Stimulated activated CD8-positive, alpha-beta memory T cell treated with anti-CD3 and anti-CD28 coated beads, Interleukin-15, amount 100 ng/mL, for 4 hours (primary cell): ENCODE data around the gene BBOF1.

ENCODE experiments used
- DNase-seq, 2 donors: peaks; one replicate each; pipeline ENCODE4 v3.0.0-alpha.2; 2020; ENCODE audit warnings: low read depth in 2 of 2

BBOF1 gene

DNA sequence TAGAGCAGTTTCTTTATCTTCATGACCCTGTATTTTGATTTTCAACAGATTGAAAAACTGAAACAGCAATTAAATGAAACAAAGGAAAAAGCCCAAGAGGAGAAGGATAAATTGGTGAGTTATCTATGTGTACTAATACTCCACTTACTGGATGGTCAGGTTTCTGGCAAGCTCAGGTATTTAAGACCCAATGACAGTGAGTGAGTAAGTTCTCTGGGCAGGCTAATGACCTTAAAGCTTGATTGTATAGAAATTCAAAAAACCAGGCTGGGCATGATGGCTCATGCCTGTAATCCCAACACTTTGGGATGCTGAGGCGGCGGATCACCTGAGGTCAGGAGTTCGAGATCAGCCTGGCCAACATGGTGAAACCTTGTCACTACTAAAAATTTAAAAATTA lies 10.0 kb downstream of the BBOF1 start:
- DNase-seq = no peak

DNA sequence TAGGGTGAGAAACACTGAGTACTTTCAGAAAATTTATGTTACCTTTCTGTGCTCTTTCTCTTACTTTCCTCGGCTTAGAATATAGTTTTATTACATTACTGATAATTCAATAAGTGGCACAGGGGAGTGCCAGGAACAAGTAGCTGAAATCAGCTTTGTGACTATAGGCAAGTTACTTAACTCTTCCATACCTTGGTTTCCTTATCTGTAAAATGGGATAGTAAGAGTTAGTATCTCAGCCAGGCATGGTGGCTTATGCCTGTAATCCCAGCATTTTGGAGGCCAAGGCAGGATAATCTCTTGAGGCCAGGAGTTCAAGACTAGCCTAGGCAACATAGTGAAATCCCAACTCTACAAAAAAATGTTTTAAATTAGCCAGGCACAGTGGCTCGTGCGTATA lies 15.4 kb downstream of the BBOF1 start:
- no peak for DNase-seq

DNA sequence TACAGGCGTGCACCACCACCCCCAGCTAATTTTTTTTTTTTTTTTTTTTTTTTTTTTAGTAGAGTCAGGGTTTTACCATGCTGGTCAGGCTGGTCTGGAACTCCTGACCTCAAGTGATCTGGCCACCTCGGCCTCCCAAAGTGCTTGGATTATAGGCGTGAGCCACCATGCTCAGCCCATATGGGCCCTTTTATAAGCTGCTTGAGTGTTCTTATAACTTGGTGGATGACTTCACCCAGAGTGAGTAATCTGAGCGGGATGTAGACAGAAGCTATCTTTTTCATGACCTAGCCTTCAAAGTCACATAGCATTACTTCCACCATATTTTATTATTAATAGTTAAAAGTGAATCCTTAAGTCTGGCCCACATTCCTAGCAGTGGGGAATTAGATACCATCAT lies 16.4 kb downstream of the BBOF1 start:
- no peak for DNase-seq

DNA sequence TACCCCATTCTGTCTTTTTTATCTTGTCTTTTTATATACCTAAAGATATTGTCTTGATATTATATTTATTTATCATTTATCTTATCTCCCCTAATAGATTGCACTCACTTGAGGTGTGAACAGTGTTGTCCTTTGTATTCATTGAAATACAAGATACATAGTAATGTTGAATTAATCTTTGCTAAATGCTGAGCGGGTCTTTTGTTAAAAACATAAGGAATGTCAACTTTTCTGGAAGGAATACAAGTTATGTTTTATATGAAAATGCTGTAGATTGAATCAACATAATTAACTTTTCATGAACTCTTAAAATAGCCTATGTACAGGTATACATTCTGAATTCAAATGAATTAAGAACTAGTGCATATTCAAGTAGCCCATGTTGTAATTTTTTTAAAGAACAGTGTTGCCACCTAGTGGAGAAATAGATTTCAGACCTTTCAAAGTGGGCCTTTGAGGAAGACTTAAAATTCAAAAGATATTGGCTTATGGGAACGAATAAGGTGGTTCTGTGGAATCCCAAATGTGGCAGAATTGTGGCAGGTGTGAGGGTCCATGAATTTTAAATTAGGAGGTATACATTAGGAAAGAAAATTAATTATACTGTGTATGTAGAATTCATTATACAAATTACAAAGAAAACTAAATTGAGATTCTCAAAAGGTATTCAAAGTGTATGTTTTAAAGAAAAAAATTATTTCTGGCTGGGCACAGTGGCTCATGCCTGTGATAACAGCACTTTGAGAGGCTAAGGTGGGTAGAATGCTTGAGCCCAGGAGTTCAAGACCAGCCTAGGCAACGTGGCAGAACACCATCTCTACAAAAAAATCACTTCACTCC lies 19.1 kb downstream of the BBOF1 start:
- no peak for DNase-seq

DNA sequence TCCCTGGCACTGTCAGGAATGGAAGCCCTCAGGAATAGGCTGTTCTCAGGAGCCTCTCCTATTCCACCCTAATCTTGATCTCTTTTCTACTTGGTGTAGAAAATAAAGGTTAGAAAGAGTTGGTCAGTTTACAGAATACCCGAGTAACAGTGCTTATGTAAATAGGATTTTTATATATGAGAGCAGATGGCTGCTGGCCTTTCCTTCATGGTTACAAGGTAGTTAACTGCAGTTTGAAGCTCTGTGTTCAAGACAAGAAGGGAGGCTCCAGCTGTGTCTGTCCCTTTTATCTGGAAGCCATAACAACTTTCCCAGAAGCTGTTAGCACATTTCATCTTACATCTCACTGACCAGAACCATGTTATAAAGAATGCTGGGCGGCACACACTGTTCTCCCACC lies 23.1 kb downstream of the BBOF1 start:
- DNase-seq = no peak

GRCh38 chr14:74045522-74045921 lies 26.4 kb downstream of the BBOF1 start:
- no peak for DNase-seq

DNA sequence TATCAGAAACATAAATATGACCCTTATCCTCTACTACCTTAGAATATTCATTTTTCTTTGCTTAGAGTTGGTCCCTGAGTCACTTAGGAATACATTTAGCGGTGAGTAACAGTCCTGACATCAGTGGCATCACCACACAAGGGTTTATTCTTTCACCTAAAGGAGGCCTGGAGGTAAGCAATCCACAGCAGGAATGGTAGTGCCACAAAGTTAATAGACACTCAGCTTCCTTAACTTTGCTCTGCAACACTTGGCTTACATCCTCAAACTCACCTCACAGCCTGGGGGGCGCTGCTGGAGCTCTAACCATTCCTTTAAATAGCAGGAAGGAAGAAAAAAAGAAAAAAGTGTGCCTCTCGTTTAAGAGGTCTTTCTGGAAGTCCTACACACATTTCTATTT lies 29.1 kb downstream of the BBOF1 start:
- DNase-seq = no peak

DNA sequence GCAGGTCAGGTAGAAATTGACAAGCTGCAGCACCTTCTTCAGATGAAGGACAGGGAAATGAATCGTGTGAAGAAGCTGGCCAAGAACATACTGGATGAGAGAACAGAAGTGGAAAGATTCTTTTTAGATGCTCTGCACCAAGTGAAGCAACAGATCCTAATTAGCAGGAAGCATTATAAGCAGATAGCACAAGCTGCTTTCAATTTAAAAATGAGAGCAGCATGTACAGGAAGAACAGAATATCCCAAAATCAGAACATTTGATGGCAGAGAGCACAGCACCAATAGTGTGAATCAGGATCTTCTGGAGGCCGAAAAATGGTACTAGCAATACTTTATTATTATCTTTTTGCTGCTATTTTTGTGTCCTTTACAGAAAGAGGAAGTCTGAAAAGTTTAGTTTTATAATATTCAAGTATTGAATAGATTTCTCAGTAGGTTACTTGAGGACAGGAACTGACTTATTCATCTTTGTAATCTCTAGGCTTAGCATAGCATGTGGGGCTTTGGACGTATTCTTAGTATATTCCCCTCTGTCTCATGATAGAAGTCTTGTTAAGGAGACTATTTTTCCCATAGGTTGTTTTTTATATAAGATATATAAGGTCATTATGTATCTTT lies 30.8 kb downstream of the BBOF1 start:
- no peak for DNase-seq

GRCh38 chr14:74062809-74063150 lies 43.6 kb downstream of the BBOF1 start:
- no peak for DNase-seq

DNA sequence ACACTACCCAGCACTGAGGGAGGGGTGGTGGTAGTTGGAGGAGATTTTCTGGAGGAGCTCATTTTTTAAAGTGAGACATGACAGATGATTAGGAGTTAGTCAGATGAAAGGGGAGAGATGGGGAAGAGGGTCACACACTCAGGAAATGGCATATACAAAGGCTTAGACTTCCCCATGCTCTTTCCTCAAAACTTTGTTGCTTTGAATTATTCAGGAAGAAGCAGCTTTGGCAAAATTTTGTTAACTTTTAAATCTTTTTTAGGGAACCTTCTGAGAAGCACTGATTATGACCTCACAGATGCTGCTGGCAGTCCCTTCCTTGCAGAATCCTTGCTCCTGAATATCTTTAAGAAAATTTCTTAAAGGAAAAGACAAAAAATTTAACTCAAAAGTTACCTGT lies 45.3 kb downstream of the BBOF1 start:
- DNase-seq = no peak

- DNase-seq = no peak
Observed at GRCh38 chr14:74064883-74065282, 45.7 kb downstream of the BBOF1 start.

GRCh38 chr14:74065746-74066575 lies 46.8 kb downstream of the BBOF1 start:
- DNase-seq = no peak

DNA sequence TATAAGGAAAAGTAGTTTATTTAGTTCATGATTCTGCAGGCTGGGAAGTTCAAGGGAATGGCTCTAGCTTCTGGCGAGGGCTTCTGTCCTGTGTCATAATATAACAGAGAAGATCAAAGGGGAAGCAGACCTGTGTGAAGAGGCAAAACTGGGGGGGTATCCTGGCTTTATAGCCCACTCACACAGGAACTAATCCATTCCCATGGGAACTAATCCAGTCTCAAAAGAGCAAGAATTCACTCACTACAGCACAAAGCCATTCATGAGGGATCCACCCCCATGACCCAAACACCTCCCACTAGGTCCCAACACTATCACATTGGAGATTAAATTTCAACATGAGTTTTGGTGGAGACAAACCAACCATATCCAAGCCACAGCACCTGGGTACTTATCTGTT lies 58.3 kb downstream of the BBOF1 start:
- DNase-seq = no peak

- no peak for DNase-seq
Observed at GRCh38 chr14:74080820-74081460, 61.8 kb downstream of the BBOF1 start.

- no peak for DNase-seq
Observed at GRCh38 chr14:74081491-74081890, 62.3 kb downstream of the BBOF1 start.

GRCh38 chr14:74083161-74083560 lies 64.0 kb downstream of the BBOF1 start:
- no peak for DNase-seq

DNA sequence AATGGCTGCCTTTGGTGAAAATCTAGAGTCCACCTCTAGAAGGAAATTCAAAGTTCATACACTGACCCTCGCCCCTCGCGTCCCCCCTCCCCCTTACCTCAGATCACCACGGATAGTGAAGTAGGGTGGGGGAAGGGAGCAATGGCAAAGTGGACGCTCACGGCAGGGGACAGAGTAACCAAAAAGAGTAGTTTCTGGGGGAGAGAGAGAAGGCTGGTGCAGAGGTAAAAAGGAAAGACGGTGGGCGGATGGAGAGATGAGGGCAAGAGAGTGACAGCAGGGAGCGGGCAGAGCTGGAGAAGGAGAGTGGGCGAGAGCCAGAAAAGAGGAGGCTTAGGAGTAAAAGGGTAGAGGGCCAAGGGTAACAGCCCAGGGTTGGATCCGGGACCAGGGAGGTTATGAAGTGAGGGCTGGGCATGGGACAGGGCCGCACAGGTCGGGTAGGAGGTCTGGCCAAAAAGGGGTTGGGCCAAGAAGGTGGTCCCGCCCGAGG lies 64.7 kb downstream of the BBOF1 start:
- no peak for DNase-seq

- DNase-seq = peak; percentile 100
Observed at GRCh38 chr14:74084277-74085046, 65.3 kb downstream of the BBOF1 start, which contains the start of the genes ALDH6A1 and LIN52. TSS of gene ALDH6A1 (minus strand) at chr14:74084453. CDS start at chr14:74084394, 59 bp downstream. TSS of gene LIN52 (plus strand) at chr14:74084956. CDS start at chr14:74084975, 19 bp downstream.

- DNase-seq = peak in 1 of 2 donors; percentile 4
Observed at GRCh38 chr14:74085047-74085637, 66.0 kb downstream of the BBOF1 start.

GRCh38 chr14:74085828-74086227 lies 66.7 kb downstream of the BBOF1 start:
- no peak for DNase-seq
